Erythroblast (primary cell): ENCODE measurements around the gene FOXC1.

Experiments used
- GATA1 ChIP-seq: IDR thresholded peaks from 2 replicates; pipeline ENCODE4 v1.6.1; 2011; ENCODE audit warnings: low read depth, mild to moderate bottlenecking, control low read depth, low read length, moderate library complexity
- POLR2A ChIP-seq: IDR thresholded peaks from 2 replicates; pipeline ENCODE4 v1.6.1; 2011; ENCODE audit warnings: mild to moderate bottlenecking, low read length

DNA sequence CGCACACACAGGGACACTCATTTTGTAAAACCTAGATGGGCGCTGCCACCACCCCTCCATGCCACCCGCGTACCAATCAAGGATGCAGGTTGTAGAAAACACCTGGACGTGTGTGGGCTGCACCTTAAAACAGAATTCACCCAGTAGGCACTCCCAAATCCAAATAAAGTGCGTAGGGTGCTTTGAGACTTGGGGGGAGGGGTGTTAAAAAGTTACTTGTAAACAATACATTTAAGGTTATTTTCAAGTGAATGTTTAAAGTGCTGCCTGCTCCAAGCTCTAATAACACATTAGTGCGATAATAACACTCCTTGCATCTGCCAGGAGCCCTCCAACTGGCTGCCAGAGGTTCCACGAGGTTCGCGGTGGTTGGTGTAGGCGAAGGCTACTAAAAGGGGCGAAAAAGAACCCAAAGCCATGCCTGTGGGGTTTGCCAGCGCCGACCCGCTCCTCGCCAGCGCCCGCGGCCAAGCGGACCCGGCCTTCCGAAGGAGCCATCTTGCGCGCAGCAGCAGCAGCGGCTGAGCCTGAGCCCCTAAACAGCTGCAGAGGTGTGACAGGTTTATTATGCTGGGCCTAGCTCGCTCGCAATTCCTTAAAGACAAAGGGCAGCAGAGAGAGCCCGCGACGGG lies 11.5 kb downstream of the FOXC1 start:
- TF ChIP-seq POLR2A (no peak), GATA1 (no peak)
